SH-SY5Y (cell line): ENCODE measurements around the gene PRPF19.

Experiments used
- GATA2 ChIP-seq: IDR thresholded peaks from 2 replicates; pipeline ENCODE4 v1.6.1; 2011; ENCODE audit warnings: mild to moderate bottlenecking, low read depth, low read length
- GATA3 ChIP-seq: IDR thresholded peaks from 2 replicates; pipeline ENCODE4 v1.6.1; 2011; ENCODE audit warnings: low read depth, mild to moderate bottlenecking, low read length, moderate library complexity

- no peak for TF ChIP-seq GATA2
- TF ChIP-seq GATA3: no peak
Measured at GRCh38 chr11:60867871-60868681, 38.3 kb downstream of the PRPF19 start.
